RPMI7951 (cell line): ENCODE data around the gene MTG1. TPM values are rescaled to one million over a fixed set of nuclear protein-coding genes. Genes with fewer than 3 reads are reported as not detected.

Experiments
- DNase-seq: peaks from one replicate; pipeline ENCODE4 v3.0.0-alpha.2; 2012; ENCODE audit warnings: low read depth
- total RNA-seq: library from RNA; depleted of rRNA; stranded (reverse); fragments of >200 nt; shearing (Covaris generic); gene quantifications from 2 replicates; pipeline ENCODE4 v1.2.3, GENCODE V29; 2014

MTG1 gene
- total RNA-seq, 1 experiment from 2014 or later = 16.5 TPM

- DNase-seq = no peak
Observed at GRCh38 chr10:133451346-133451745, 57.4 kb downstream of the MTG1 start.

- DNase-seq = no peak
Observed at GRCh38 chr10:133452453-133452852, 58.5 kb downstream of the MTG1 start.

DNA sequence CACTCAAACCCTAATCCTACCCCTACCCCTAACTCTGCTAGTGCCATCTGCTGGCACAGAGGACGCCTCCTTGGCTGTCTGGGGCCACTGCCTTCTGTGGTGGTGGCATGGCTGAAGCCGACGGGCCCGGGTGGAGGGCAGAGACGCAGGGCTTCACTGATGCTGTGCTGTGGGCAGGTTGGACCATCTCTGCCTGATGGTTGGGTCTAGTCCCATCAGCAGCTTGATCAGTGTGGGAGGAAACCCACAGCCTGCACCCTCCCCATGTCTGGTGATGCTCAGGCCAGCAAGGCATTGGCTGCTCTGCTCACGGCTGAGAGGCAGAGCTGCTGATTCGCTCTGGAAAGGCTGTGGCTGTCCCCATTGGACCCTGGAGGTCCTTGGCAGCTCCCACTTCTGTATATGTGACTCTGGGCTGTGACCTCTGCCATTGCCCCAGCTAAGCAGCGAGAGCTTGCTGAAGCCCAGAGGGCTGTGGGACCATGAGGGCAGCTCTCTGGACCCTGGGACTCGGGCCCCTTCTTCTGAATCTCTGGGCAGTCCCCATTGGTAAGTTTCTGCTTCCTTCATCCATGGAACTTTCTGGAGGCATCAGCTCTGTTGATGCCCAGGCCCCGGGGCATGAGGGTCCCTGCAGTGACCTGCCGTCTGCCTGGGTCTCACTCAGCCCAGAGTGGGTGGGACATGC lies 59.7 kb downstream of the MTG1 start, which contains the start of gene SCART1:
Gene SCART1, plus strand, starts transcription at position 430 of the 688 bp plus-strand sequence. Its CDS starts 53 bp downstream, at position 483.
- DNase-seq = no peak

DNA sequence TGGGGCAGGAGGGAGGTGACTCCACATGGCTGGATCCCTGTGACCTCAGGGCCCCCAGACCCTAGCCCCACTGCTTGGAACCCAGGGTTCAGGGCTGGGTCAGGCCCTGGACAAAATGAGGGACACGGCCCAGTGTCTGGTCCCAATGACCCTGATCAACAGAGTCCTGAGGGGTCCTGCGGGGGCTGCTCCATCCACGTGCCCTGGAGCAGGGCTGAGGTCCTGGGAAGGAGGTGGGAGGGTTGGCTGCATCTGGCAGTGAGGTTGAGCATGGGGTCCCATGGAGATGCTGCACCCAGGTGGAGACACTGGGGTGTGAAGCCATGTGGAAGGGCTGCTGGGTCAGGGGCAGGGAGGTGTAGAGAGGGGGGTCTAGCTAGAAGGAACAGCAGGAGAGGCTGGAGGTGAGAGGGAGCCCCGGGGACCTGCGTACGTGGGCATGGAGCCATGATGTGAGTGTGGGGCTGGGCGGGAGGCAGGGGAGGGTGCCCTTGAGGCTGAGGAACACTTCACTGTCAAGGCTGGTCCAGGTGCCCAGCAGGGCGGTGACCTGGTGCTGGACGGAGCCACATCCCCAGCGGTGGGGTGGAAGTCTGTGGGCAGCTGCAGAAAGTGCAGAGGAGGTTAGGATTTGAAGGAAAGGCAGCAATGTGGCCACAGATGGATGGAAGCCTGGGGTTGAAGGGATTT lies 60.4 kb downstream of the MTG1 start:
- no peak for DNase-seq

DNA sequence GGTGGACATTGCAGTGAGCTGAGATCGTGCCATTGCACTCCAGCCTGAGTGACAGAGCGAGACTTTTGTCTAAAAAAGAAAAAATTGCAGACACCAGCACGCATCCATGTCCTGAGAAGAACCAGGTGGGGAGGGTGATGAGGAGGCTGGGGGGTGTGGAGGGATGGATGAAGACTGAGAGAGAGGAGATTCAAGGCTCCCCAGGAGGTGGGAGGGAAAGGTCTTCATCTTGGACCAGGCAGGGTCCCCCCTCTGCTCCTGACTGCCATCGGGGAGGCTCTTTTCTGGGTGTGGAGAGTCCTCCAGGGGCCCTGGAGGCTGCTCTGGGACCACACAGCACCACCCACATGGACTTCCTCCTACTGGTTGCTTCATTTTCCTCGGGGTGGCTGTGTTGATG lies 61.2 kb downstream of the MTG1 start:
- no peak for DNase-seq

DNA sequence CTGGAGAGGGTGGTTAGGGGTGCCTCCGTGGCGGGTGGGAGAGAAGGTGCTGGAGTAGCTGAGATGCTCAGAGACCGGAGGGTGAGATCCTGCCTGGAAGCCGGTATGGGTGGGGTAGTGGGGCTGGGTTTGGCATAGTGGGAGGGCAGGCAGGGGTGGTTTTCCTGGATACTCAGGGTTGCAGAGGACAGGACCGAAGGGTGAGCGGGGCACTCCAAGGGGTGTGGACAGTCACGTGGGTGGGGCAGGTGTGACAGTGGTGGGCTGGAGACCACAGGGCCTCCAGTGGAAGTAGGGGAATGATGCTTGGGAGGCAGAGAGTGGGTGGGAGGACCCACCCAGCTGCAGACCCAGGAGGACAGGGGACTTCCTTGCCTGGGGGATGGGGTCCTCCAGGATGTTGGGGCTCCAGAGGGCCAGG lies 61.7 kb downstream of the MTG1 start:
- no peak for DNase-seq

DNA sequence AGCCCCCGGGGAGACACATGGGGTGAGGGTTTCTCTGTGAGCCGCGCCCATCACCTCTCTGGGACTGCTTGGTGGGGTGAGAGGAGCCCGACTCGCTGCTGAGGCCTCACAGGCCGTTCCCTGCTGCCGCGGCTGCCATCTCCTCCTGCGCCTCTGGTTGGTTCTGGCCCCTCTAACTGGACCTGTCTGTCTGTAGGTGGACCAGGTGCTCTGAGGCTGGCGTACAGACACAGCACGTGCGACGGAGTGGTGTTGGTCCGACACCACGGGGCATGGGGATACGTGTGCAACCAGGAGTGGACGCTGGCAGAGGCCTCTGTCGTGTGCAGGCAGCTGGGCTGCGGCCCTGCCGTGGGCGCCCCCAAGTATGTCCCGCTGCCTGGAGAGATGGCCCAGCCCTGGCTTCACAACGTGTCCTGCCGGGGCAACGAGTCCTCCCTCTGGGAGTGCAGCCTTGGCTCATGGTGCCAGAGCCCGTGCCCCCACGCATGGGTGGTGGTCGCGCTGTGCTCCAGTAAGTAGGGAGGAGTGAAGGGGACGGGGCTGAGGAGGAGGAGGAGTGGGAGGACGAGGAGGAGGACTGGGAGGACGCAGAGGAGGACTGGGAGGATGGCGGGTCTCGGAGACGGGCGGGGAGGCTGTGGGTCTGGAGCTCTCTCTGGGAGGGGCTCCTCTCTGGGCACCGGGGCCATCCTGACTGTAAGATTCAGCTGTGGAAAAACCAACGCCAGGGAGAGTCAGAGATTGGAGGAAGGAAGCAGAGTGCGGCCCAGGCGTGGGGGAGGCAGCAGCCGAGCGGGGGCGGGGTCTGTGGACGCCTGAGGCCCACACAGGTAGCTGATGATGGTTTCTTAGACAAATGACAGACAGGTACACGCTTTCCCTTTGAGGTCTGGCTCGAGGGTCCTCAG lies 62.3 kb downstream of the MTG1 start:
- no peak for DNase-seq

DNA sequence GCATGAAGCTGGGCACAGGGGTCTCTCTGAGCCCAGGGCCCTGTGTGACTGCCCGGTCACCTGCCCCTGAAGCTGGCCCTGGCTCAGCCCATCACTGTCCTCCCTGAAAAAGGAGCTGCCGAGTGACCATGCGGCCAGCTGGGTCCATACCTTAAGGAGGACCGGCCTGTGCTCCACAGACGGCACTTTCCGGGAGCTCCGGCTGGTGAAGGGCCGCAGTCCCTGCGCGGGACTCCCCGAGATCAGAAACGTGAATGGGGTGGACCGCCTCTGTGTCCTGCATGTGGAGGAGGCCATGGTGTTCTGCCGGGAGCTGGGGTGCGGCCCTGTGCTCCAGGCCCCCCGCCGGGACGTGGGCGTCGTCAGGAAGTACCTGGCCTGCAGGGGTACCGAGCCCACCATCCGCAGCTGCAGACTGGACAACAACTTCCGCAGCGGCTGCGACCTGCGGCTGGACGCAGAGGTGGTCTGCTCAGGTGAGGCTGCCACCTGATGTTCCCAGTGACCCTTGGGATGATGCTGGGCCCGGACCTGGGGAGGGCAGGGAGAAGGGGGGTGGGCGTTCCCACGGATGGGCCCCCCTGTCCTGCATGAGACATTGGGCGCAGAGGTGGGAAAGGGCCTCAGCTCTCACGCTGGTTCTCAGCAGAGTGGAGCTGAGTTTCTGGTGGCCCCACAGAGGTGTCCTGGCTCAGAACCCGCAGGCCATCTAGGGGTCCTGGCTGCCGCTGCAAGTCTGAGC lies 63.3 kb downstream of the MTG1 start:
- no peak for DNase-seq

GRCh38 chr10:133458021-133458709 lies 64.2 kb downstream of the MTG1 start:
- no peak for DNase-seq

GRCh38 chr10:133458710-133459453 lies 64.9 kb downstream of the MTG1 start:
- no peak for DNase-seq

GRCh38 chr10:133459454-133460207 lies 65.7 kb downstream of the MTG1 start:
- DNase-seq = no peak

- DNase-seq = no peak
Observed at GRCh38 chr10:133460208-133460769, 66.3 kb downstream of the MTG1 start.

DNA sequence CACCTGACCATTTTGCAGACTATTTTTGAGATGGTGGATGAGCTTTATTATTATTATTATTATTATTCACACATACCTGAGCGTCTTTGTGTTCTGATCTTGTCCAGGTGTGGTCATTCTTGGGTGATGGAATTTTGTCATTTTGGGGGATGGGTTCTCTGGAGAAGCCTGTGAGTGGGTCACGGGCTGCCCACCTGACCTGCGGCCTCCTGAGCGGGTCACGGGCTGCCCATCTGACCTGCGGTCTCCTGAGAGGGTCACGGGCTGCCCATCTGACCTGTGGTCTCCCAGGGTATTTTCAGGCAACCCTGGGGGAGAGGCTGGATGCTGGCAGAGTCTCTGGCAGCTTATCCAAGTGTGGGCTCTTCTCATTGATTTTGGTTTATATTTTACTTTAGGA lies 67.1 kb downstream of the MTG1 start:
- DNase-seq = no peak

- DNase-seq = no peak
Observed at GRCh38 chr10:133461841-133462240, 67.9 kb downstream of the MTG1 start.

- DNase-seq = no peak
Observed at GRCh38 chr10:133462512-133463305, 68.8 kb downstream of the MTG1 start.

DNA sequence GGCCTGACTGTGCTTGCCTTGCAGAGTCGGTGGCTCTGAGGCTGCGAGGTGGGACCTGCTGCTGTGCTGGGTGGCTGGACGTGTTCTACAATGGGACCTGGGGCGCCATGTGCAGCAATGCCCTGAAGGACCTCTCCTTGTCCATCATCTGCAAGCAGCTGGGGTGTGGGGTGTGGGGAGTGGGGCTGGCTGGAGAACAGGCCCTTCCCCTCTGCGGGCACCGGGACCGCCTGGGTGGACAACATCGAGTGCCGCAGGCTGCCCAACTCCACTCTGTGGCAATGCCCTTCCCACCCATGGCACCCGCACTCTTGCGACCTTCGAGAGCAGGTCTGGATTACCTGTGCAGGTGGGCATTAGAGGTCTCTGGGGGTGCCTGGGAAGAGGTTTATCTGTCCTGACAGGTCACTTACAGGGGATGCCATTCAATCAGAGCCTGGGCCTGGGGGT lies 70.7 kb downstream of the MTG1 start:
- no peak for DNase-seq

GRCh38 chr10:133465191-133465949 lies 71.4 kb downstream of the MTG1 start:
- DNase-seq = no peak
